ENCODE data around the gene LBX2.

DNA sequence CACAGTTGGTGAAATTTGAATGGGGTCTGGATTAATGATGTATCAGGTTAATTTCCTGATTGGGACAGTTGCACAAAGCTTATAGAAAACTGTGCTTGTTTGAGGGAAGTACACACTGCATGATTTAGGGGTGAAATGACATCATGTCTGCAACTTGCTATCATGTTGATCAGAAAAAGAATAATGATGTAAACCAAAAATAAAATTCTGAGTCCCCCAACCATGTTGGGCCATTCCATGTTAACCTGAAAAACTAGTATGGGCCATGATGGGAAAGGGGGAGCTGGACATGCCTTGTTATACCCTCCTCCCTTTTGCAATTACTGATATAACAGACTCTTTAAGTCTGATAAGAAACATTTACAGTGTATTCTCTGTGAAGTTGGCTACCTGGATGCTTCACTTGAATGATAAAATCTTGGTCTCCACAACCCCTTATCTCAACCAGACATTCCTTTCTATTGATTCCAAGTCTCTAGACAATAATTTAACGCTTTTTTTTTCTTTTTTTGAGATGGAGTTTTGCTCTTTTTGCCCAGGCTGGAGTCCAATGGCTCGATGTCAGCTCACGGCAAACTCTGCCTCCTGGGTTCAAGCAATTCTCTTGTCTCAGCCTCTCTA, 48.7 kb downstream of the LBX2 start:
- no peak for TF ChIP-seq SIN3A (IDR thresholded peaks at IDR 0.05; ENCODE audit: borderline replicate concordance, insufficient read depth, low read length)
- no peak for TF ChIP-seq TAF1 (IDR thresholded peaks at IDR 0.05; ENCODE audit: borderline replicate concordance, insufficient read depth, low read length)
- TF ChIP-seq, protein P1, sequence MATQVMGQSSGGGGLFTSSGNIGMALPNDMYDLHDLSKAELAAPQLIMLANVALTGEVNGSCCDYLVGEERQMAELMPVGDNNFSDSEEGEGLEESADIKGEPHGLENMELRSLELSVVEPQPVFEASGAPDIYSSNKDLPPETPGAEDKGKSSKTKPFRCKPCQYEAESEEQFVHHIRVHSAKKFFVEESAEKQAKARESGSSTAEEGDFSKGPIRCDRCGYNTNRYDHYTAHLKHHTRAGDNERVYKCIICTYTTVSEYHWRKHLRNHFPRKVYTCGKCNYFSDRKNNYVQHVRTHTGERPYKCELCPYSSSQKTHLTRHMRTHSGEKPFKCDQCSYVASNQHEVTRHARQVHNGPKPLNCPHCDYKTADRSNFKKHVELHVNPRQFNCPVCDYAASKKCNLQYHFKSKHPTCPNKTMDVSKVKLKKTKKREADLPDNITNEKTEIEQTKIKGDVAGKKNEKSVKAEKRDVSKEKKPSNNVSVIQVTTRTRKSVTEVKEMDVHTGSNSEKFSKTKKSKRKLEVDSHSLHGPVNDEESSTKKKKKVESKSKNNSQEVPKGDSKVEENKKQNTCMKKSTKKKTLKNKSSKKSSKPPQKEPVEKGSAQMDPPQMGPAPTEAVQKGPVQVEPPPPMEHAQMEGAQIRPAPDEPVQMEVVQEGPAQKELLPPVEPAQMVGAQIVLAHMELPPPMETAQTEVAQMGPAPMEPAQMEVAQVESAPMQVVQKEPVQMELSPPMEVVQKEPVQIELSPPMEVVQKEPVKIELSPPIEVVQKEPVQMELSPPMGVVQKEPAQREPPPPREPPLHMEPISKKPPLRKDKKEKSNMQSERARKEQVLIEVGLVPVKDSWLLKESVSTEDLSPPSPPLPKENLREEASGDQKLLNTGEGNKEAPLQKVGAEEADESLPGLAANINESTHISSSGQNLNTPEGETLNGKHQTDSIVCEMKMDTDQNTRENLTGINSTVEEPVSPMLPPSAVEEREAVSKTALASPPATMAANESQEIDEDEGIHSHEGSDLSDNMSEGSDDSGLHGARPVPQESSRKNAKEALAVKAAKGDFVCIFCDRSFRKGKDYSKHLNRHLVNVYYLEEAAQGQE (IDR thresholded peaks at IDR 0.05; ENCODE audit: insufficient read depth in 1 of 2, low read depth in 2 of 2, low read length in 2 of 2): no peak

Data from PFSK-1 (cell line).